Measurements from ENCODE around the gene SLC4A9.

SLC4A9 gene

GRCh38 chr5:140324041-140324600, 35.9 kb upstream of the SLC4A9 start:
- H3K27ac ChIP-seq = peak overlapping the region; percentile 72 to 73

GRCh38 chr5:140324617-140325241, 35.3 kb upstream of the SLC4A9 start:
- no peak for DNase-seq
- Histone ChIP-seq H3K4me1 (peaks cover 5 to 29% (median 19%) of the 10 kb centered on the region in 4 donors), H3K27ac (no peak overlapping the region), H3K27me3 (no peaks in the 10 kb centered on the region), H3K4me3 (no peak overlapping the region), H3K9me3 (no peaks in the 10 kb centered on the region), H3K36me3 (no peaks in the 10 kb centered on the region)
- no peak for TF ChIP-seq CTCF (IDR thresholded peaks at IDR 0.05)
- intact Hi-C loops (cut with DNase I; ENCODE audit: low total_unique reads) = no loop called here

More at GRCh38 chr5:140324041-140324600, 35.9 kb upstream of the SLC4A9 start:
- intact Hi-C loops (cut with DNase I; ENCODE audit: low total_unique reads) = no loop called here
- DNase-seq = no peak
- TF ChIP-seq CTCF (IDR thresholded peaks at IDR 0.05) = no peak
- no peaks in the 10 kb centered on the region for H3K27me3 ChIP-seq
- H3K4me1 ChIP-seq = peaks cover 5 to 29% (median 19%) of the 10 kb centered on the region in 4 donors
- H3K36me3 ChIP-seq = no peaks in the 10 kb centered on the region
- H3K9me3 ChIP-seq = no peaks in the 10 kb centered on the region
- no peak overlapping the region for H3K4me3 ChIP-seq

GRCh38 chr5:140325486-140325885, 34.5 kb upstream of the SLC4A9 start:
- peaks cover 5 to 29% (median 19%) of the 10 kb centered on the region in 4 donors for H3K4me1 ChIP-seq
- no peaks in the 10 kb centered on the region for H3K27me3 ChIP-seq
- no peaks in the 10 kb centered on the region for H3K9me3 ChIP-seq
- H3K36me3 ChIP-seq = no peaks in the 10 kb centered on the region
- no peak overlapping the region for H3K27ac ChIP-seq
- no peak for DNase-seq
- intact Hi-C loops (cut with DNase I; ENCODE audit: low total_unique reads) = no loop called here
- TF ChIP-seq CTCF (IDR thresholded peaks at IDR 0.05) = no peak
- H3K4me3 ChIP-seq = no peak overlapping the region

GRCh38 chr5:140327589-140327988, 32.4 kb upstream of the SLC4A9 start:
- DNase-seq = no peak
- intact Hi-C loops (cut with DNase I; ENCODE audit: low total_unique reads) = no loop called here
- Histone ChIP-seq H3K27ac (no peak overlapping the region), H3K9me3 (no peaks in the 10 kb centered on the region), H3K36me3 (peaks cover 0 to 2% (median 0%) of the 10 kb centered on the region in 3 donors), H3K27me3 (no peaks in the 10 kb centered on the region), H3K4me1 (peaks cover 5 to 26% (median 16%) of the 10 kb centered on the region in 4 donors), H3K4me3 (no peak overlapping the region)
- TF ChIP-seq CTCF (IDR thresholded peaks at IDR 0.05) = no peak

- no peaks in the 10 kb centered on the region for H3K27me3 ChIP-seq
- no peak overlapping the region for H3K4me3 ChIP-seq
- intact Hi-C loops (cut with DNase I; ENCODE audit: low total_unique reads) = no loop called here
- DNase-seq = no peak
- no peak for TF ChIP-seq CTCF (IDR thresholded peaks at IDR 0.05)
- H3K27ac ChIP-seq = no peak overlapping the region
- peaks cover 0 to 8% (median 5%) of the 10 kb centered on the region in 3 donors for H3K36me3 ChIP-seq
- H3K4me1 ChIP-seq = peaks cover 2 to 20% (median 10%) of the 10 kb centered on the region in 4 donors
- no peaks in the 10 kb centered on the region for H3K9me3 ChIP-seq
These were observed 31.8 kb upstream of the SLC4A9 start for GRCh38 chr5:140328036-140328764.
